Loucy (cell line): ENCODE measurements around the gene ZNF385D.

Experiments used
- CTCF ChIP-seq: fragments of 200-600 bp; sonication (generic); conservative IDR thresholded peaks from 2 replicates; pipeline ENCODE4 v1.5.1; 2014; ENCODE audit warnings: mild to moderate bottlenecking, antibody characterized with exemption, low read length
- EZH2phosphoT487 ChIP-seq: fragments of 200-600 bp; IDR thresholded peaks from 2 replicates; pipeline ENCODE4 v1.6.1; 2018; ENCODE audit warnings: antibody characterized with exemption, mild to moderate bottlenecking, moderate library complexity, borderline replicate concordance

- TF ChIP-seq CTCF (no peak), EZH2phosphoT487 (no peak)
Observed at GRCh38 chr3:21794291-21794690, 43.3 kb upstream of the ZNF385D start.
